ENCODE results near the gene LRCH4.
A peak's percentile ranks its signal among the peaks of the same experiment; 100 is the strongest.
"Not testable (repeated sequence)": the region's sequence is repeated elsewhere in the genome, so short reads cannot be mapped to it uniquely, and the experiment has no call there.

The LRCH4 gene

DNA sequence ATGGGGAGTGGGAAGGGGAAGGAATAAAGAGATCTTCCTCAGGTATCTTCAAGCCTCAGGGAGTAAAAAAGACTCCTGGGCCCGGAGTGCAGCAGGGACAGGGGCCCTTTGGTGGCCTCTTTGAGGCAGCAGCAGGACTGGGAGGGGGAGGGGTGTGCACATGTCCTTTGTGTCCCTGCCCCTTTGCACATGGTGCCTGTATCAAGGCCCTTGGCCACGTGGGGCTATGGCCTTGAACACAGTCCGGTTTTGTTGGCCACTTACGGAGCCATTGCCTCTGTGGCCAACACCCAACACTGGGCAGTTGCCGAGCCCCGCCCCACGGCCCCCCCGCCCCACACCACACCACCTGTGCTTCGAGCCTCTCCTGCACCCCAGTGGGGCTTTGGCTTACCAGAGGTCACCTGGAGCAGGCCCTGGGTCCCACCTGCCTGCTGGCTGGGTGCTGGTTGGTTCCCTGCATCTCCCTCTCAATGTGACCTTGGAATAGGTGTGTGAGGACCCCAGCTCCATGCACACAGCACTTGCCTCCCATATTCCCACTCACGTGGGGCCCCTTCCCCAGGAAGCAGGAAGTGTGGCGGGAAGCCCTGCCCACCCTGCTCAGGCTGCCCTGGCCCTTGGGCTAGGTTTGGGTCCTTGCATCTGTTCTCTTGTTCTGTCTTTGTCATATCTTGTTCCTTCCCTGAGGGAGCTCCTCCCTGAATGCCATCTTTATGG lies 17.6 kb downstream of the LRCH4 start:
- FAIRE-seq: no peak
- DNase-seq (ENCODE audit: insufficient read length, low spot score): no peak

DNA sequence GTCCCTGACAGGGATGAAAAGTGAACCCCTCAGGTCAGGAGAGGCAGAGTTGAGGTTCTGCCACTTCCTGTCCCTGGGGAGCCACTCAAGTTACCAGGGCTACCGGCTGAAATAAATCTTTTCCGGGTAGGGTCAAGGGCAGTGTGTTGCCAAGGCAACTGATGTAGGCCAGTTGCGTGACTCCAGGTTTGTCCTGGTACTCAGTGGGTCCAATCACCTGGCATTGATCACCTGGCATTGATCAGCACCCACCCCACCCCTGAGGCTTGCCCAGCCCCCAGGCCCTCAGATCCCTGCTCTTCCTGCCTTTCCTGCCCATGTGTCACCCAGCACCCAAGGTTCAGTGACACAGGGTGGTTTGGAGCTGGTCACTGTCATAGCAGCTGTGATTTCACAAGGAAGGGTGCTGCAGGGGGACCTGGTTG lies 18.2 kb downstream of the LRCH4 start:
- no peak for DNase-seq (ENCODE audit: insufficient read length, low spot score)
- no peak for FAIRE-seq

DNA sequence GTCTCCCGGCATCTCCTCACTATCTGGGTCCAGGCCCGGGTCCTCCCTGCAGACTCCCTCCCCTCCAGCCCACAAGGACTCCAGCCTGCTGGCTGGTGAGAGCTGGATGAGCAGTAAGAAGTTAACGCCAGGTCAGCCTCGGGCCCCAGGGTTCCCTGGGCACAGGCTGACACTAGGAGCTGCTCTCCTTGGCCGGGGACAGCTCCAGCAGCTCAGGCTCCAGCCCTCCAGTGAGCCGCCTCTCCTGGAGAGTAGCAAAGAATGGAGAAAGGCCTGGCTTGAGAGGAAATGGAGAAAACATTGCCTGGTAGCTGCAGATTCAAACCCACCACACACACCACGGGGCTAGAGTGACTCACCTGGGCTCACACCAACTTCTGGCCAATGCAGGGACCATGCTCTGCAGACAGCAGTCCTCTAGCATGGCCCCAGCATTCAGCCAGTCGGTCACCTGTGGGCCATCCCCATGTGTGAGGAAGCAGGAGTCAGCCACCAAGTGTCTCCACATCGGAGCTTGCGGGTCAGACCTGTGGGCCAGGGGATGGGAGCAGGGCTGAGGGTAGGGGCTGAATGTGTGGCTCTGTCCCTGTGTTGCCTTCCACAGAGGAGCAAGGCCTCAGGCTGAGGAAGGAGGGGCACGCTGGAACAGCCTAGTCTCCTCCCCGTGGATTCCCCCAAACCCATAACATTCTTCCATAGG lies 18.7 kb downstream of the LRCH4 start:
- FAIRE-seq (no peak), DNase-seq (ENCODE audit: insufficient read length, low spot score) (no peak)

GRCh38 chr7:100566018-100566531 lies 19.9 kb downstream of the LRCH4 start:
- DNase-seq (ENCODE audit: insufficient read length, low spot score) (no peak), FAIRE-seq (no peak)

DNA sequence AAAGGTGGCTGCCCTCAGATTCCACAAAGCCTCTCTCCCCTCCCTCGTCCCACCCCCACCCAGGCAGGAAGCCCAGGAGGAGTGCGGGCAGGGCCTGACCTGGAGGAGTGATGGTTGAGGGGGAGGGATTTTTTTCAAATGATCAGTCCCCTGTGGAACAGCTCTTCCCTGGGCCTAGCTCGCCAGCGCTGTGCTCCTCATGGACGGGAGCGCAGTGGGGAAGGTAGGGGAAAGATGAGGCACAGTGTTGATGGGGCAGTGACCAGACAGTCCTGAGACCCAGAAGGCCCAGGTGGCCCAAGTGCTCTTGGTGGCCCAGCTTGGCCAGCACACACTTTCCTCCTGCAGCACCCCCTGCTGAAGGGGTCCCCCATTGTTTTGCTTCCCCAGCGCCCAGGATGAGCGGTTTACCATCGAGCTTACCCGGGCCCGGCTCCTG lies 20.8 kb downstream of the LRCH4 start:
- DNase-seq (ENCODE audit: insufficient read length, low spot score): no peak
- no peak for FAIRE-seq

- not testable (repeated sequence) for FAIRE-seq; DNase-seq (ENCODE audit: insufficient read length, low spot score)
These were observed 21.5 kb downstream of the LRCH4 start for GRCh38 chr7:100564405-100564804.

GRCh38 chr7:100563809-100564400 lies 22.0 kb downstream of the LRCH4 start:
- FAIRE-seq: peak; percentile 78

DNA sequence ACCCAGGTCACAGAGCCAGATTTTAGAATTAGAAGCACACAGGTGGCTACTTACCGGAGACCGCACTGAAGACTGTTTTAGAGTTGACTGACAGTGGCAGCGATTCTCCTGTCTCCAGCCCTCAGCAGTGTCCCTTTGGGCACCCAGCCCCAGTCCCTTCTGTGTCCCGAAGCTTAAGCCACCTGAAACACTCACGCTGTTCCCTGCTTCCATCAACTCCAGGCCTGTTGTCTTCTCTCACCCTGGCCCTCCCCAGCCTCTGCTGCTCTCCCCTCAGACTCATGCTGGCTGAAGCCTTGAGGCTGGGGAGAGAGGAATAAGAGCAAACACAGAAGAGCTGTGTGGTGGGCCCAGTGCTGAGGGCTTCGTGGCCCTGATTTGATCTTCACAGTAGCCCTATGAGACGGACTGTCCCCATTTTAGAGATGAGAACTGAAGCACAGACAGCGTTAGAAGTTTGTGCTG lies 22.8 kb downstream of the LRCH4 start:
- FAIRE-seq (no peak), DNase-seq (ENCODE audit: insufficient read length, low spot score) (no peak)

More at GRCh38 chr7:100563809-100564400, 22.0 kb downstream of the LRCH4 start:
- peak; percentile 74 for DNase-seq (ENCODE audit: insufficient read length, low spot score)

DNA sequence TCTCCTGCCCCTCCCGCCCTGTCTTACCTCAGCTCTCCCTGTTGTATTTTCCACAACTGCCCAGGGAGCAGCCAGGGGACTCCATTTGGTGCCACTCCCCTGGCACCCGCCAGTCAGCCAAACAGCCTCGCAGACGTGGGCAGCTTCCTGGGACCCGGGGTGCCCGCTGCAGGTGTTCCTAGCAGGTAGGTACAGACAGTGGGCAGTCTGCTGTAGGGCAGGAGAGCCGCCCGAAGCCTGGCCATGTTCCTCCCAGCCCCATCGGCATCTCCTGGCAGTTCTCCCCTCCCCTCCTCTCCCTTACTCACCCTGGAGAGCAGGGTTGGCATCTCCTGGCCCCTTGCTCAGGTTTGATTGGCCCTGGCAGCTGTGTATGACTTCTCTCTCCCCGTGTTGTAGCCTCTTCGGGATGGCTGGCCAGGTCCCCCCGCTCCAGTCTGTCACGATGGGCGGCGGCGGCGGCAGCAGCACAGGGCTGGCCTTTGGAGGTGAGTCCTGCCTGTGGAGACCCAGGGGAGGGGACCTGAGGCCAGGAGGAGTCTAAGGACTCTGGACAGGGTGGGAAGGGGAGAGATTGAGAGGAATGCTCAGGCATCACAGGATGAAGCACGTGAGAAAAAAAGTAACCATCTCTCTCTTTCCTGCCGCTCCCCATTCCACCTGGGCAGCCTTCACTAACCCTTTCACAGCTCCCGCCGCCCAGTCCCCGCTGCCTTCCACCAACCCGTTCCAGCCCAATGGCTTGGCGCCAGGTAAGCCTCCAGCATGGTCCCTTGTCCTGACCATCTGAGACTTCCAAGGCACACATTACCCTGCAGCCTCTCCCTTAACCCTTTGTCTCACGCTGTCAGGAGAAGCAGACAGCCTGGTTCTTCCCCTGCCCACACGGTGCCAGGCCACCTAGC lies 23.5 kb downstream of the LRCH4 start:
- no peak for DNase-seq (ENCODE audit: insufficient read length, low spot score)
- FAIRE-seq: no peak

DNA sequence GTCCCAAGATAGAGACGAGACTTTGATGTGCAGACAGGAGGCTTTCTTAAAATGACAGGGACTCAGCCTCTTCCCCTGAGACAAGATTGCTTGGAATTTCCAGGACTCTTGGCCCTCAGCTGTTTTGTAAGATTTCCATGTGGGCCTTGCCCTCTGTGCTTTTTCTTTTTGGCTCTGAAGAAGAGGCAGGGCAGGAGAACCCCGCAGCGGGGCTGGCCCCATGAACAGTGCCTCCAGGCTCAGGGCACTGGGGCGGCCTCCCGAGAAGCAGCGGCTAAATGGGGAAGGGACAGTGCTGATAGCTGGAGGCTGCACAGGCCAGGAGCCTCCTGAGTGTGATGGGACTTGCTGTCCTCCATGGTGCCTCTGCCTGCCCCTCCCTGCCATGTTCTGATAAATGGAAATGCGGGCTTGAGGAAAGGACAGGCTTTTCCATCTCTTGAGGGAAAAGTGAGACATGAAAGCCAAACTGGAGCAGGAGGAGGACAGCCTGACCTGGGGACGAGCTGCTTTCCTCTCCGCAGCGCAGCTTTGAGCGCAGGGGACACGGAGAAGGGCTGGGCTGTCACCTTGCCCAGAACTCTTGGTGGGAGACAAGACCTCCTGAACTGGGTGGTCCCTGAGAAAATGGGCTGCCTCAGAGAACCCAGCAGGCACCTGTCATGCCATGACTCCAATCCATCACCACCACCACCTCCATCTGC lies 24.3 kb downstream of the LRCH4 start:
- DNase-seq (ENCODE audit: insufficient read length, low spot score) (no peak), FAIRE-seq (no peak)

- FAIRE-seq (no peak), DNase-seq (ENCODE audit: insufficient read length, low spot score) (no peak)
These were observed 26.8 kb downstream of the LRCH4 start for GRCh38 chr7:100559127-100559526.

DNA sequence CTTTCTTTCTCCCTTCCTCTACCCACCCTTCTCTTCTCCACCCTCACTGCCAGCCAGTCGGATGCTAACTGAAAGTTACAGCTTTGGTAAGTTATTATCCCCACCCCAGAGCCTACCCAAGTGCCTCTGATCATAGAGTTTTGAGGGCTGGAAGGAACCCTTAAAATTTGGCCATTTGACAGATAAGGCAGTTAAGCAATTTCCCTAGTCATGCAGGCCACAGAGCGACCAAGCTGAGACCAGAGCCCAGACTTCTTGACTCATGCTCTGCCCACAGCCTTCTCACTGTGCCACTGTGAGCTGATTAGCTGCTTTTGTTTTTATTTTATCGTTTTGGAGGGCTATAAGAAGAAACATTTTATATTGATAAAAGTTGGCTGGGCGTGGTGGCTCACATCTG lies 29.4 kb downstream of the LRCH4 start:
- no peak for FAIRE-seq
- no peak for DNase-seq (ENCODE audit: insufficient read length, low spot score)

- FAIRE-seq (no peak), DNase-seq (ENCODE audit: insufficient read length, low spot score) (no peak)
These were observed 30.2 kb downstream of the LRCH4 start for GRCh38 chr7:100555701-100556100.

GRCh38 chr7:100553032-100553431 lies 32.9 kb downstream of the LRCH4 start:
- no peak for DNase-seq (ENCODE audit: insufficient read length, low spot score)
- no peak for FAIRE-seq

DNA sequence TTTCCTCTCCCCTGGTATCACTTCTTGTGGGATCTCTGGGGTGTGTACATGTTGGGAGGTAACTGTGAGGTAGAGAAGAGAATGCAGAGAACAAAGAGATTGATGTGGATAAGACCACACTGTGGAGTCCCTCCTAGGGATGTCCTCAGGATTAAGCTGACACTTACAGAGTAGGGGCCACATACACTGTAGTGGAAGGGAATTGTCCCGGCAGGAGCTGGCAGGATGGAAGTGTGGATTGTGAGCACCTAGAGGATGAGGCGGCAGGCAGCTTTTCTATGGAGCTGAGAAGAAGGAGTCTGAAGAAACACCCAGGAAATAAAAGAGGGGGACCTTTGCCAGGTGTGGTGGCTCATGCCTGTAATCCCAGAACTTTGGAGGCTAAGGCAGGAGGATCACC lies 33.4 kb downstream of the LRCH4 start:
- FAIRE-seq: no peak
- no peak for DNase-seq (ENCODE audit: insufficient read length, low spot score)

GRCh38 chr7:100548446-100548845 lies 37.5 kb downstream of the LRCH4 start:
- not testable (repeated sequence) for DNase-seq (ENCODE audit: insufficient read length, low spot score); FAIRE-seq

DNA sequence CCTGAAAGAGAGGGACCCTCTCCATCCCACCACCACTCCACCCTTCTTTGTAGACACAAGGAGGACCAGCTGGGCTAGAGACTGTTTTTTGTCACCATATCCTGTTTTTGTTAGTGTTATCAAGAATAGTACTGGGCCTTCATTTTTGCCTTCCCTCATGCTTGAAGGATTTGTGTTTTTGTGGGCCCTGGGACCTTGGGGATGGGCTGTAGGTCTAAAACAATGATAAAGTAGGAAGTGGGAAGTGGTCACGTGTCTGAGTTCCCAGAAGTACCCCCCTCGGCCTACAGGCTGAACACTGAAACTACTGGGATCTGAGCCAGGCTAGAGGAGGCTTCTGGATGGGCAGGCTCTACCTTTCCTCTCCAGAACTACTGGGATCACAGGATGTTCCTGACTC lies 38.1 kb downstream of the LRCH4 start:
- DNase-seq (ENCODE audit: insufficient read length, low spot score) (no peak), FAIRE-seq (no peak)

GRCh38 chr7:100546926-100547800 lies 38.8 kb downstream of the LRCH4 start:
- FAIRE-seq (no peak), DNase-seq (ENCODE audit: insufficient read length, low spot score) (no peak)
